Right lung (tissue), 5 donors: ENCODE results near the gene MAP2K6. TPM values are rescaled to one million over a fixed set of nuclear protein-coding genes. Genes with fewer than 3 reads are reported as not detected.
"Not testable (repeated sequence)": the region's sequence is repeated elsewhere in the genome, so short reads cannot be mapped to it uniquely, and the experiment has no call there.

Experiments used
- DNase-seq, 2 donors: peaks; one replicate each; pipeline ENCODE4 v3.0.0-alpha.2; 2013
- polyA plus RNA-seq, 5 donors: library from polyadenylated mRNA; unstranded; fragments of 120-200 nt; gene quantifications; one replicate each; pipeline versions ENCODE4 v1.2.1 to v1.2.3, GENCODE V29; 2013; ENCODE audit warnings: inconsistent platforms in 1 of 5, low replicate concordance in 1 of 5; ENCODE audit not compliant: insufficient read length in 5 of 5, insufficient read depth in 1 of 5

Gene MAP2K6
- polyA plus RNA-seq, 5 donors = 14.5 to 25.0 (median 23.4) TPM

GRCh38 chr17:69452664-69453260 is 38.3 kb downstream of the MAP2K6 start:
- DNase-seq = no peak

- DNase-seq = no peak
Observed at GRCh38 chr17:69454051-69454450, 39.6 kb downstream of the MAP2K6 start.

- no peak for DNase-seq
Observed at GRCh38 chr17:69455040-69455439, 40.5 kb downstream of the MAP2K6 start.

- no peak for DNase-seq
Observed at GRCh38 chr17:69457603-69458002, 43.1 kb downstream of the MAP2K6 start.

GRCh38 chr17:69460963-69461922 is 46.7 kb downstream of the MAP2K6 start:
- DNase-seq = no peak

- DNase-seq = no peak
Observed at GRCh38 chr17:69461951-69462369, 47.5 kb downstream of the MAP2K6 start.

- no peak for DNase-seq
Observed at GRCh38 chr17:69462882-69463281, 48.4 kb downstream of the MAP2K6 start.

GRCh38 chr17:69466451-69466850 is 52.0 kb downstream of the MAP2K6 start:
- DNase-seq = no peak

- no peak for DNase-seq
Observed at GRCh38 chr17:69466905-69467667, 52.6 kb downstream of the MAP2K6 start.

- no peak for DNase-seq
Observed at GRCh38 chr17:69468207-69468606, 53.7 kb downstream of the MAP2K6 start.

GRCh38 chr17:69470702-69471101 is 56.2 kb downstream of the MAP2K6 start:
- DNase-seq = no peak

GRCh38 chr17:69471406-69471805 is 56.9 kb downstream of the MAP2K6 start:
- DNase-seq = no peak

- no peak for DNase-seq
Observed at GRCh38 chr17:69473841-69474831, 59.6 kb downstream of the MAP2K6 start.

GRCh38 chr17:69477204-69477902 is 62.9 kb downstream of the MAP2K6 start:
- no peak for DNase-seq

GRCh38 chr17:69477903-69478266 is 63.4 kb downstream of the MAP2K6 start:
- no peak for DNase-seq

GRCh38 chr17:69478916-69479315 is 64.4 kb downstream of the MAP2K6 start:
- no peak for DNase-seq

GRCh38 chr17:69479756-69480155 is 65.3 kb downstream of the MAP2K6 start:
- not testable (repeated sequence) for DNase-seq

- DNase-seq = no peak
Observed at GRCh38 chr17:69480245-69480644, 65.7 kb downstream of the MAP2K6 start.

GRCh38 chr17:69485251-69485661 is 70.8 kb downstream of the MAP2K6 start:
- no peak for DNase-seq

- no peak for DNase-seq
Observed at GRCh38 chr17:69485901-69486643, 71.6 kb downstream of the MAP2K6 start.
